ENCODE results near the gene ERICH4.

GRCh38 chr19:41411100-41411967 lies 31.6 kb upstream of the ERICH4 start:
- TF ChIP-seq CTCF (IDR thresholded peaks at IDR 0.05 in 4 of 5, conservative IDR thresholded peaks at IDR 0.05 in 1 of 5): no peak
- no peak for TF ChIP-seq POLR2A (IDR thresholded peaks at IDR 0.05)

Data from gastrocnemius medialis (tissue), 4 donors.